Activated CD8-positive, alpha-beta memory T cell treated with anti-CD3 and anti-CD28 coated beads, Interleukin-2, amount 50 U/mL, for 48 hours (primary cell): ENCODE results near the gene SUSD3.

Experiments used
- DNase-seq: peaks from one replicate; pipeline ENCODE4 v3.0.0-alpha.2; 2020

Gene SUSD3

GRCh38 chr9:93030642-93031628 is 27.6 kb upstream of the SUSD3 start:
- DNase-seq: no peak

- no peak for DNase-seq
These were observed 26.7 kb upstream of the SUSD3 start for GRCh38 chr9:93031629-93032430.

GRCh38 chr9:93032545-93032944 is 26.0 kb upstream of the SUSD3 start:
- no peak for DNase-seq

DNA sequence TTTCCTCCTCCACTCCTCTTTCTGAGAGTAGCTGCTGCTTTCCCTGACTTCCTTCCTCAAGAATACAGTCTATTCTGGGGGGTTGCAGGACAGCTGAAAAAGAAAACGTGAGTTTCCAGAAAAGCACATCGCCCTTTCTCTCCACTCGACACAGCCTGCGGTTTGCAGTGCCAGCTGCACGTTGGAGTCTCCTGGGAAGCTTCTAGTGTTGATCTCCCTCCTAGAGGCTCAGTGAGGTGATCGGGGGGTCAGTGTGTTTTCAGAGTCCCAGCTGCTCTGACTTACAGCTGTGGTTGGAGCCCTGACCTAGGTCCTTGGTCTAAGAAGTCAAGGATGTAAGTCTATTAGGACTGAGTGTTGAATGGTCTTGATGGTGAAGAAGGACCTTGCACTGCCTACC is 25.0 kb upstream of the SUSD3 start:
- DNase-seq: no peak

DNA sequence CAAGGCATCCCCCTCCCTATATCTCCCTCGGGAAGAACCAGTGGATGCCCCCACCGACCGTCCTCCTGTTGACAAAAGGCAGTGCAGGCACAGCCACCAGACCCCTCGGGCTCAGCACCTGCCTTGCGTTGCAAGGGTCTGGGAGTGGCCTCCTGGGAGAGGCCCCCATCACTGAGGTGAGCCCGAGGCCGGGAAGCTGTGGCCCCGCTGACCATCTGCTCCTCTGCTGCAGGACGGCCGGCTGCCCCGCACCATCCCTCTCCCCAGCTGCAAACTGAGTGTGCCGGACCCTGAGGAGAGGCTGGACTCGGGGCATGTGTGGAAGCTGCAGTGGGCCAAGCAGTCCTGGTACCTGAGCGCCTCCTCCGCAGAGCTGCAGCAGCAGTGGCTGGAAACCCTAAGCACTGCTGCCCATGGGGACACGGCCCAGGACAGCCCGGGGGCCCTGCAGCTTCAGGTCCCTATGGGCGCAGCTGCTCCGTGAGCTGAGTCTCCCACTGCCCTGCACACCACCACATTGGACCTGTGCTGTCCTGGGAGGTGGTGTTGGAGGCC is 23.3 kb upstream of the SUSD3 start:
- DNase-seq: no peak

- no peak for DNase-seq
These were observed 22.6 kb upstream of the SUSD3 start for GRCh38 chr9:93035821-93036351.

DNA sequence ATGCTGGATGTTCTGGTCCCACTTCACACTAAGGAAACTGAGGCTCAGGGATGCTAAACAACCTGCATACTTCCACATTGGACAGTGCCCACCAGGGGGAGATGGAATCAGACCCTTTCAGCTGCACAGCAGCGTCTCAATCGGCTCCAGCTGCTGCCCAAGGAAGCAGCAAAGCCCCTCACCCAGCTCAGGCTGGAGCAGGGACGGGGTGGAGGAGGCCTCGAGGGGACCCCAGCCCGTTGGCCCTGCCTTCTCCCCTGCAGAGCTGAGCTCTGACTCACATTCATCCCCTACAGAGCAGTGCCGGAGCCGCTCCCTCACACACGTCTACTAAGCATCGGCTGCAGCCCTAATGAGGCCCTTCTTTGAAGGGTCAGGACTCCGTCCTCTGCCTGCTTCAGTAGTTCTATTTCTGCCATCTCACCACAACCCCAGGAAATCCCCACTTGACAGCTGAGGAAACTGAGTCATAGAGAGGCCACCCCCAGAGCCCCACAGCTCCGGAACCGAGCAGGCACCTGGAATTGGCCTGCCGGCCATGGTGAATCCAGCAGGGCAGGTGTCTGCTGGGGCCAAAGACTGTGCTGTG is 21.5 kb upstream of the SUSD3 start:
- no peak for DNase-seq

DNA sequence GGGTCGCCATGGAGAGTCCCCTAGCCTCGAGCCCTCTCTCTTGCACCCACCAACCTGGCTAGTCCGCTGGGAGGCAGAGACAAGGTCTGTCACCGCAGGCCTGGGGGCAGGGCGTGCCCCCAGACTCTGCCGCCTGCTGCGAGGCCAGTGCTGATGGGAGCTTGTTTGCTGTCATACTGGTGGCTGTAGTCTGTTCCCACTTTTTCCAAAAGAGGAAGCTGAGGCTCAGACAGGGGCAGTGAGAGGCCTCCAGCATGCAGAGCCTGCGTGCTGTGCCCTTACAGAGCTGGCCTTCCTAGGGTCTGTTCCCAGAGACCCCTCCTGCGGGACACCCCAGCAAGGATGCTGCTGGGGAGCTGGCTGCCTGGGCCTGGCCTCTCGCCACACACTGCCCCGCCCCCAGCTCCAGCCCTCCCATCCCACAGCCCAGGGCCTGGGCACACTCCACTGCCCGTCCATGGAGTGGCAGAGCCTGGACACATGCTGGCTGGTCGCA is 21.0 kb upstream of the SUSD3 start:
- no peak for DNase-seq

GRCh38 chr9:93038918-93039317 is 19.6 kb upstream of the SUSD3 start:
- DNase-seq: no peak

GRCh38 chr9:93039456-93039855 is 19.0 kb upstream of the SUSD3 start:
- DNase-seq: no peak

DNA sequence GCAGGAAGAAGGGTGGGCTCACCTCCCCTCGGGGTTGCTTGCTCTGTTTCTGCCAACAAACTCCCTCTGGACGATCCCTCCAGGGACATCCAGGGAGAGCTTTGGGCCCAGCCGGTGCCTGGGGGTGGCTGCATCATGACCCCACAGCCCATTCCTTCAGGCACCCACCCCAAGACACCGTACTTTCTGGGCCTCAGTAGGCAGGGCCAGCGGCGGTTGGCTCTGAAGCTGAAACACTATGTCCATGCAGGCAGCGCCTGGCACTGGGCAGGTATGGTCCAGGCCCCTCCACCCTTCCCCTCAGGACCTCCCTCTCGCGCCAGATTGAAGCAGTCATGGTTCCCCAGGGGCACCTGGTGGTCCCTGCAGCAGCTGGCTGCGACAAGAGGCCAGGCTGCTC is 18.5 kb upstream of the SUSD3 start:
- no peak for DNase-seq

DNA sequence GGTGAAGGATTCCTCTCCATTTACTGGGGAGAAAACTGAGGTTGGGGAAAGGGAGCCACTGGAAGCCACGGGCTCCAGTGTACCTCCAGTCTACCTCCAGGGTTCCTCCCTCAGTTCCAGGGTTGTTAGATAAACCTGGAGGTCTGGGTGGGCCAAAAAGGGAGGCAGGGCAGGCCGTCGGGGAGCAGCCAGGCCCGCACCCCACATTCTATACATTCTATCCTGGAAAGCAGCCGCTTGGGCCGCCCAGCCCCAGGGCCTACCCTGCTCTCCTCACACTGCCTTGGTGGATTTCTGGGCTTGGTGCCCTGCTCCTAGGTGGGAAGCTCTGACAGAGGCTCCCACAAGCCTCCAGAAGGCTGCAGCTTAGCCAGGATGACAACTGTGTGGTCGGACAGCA is 18.1 kb upstream of the SUSD3 start:
- no peak for DNase-seq

DNA sequence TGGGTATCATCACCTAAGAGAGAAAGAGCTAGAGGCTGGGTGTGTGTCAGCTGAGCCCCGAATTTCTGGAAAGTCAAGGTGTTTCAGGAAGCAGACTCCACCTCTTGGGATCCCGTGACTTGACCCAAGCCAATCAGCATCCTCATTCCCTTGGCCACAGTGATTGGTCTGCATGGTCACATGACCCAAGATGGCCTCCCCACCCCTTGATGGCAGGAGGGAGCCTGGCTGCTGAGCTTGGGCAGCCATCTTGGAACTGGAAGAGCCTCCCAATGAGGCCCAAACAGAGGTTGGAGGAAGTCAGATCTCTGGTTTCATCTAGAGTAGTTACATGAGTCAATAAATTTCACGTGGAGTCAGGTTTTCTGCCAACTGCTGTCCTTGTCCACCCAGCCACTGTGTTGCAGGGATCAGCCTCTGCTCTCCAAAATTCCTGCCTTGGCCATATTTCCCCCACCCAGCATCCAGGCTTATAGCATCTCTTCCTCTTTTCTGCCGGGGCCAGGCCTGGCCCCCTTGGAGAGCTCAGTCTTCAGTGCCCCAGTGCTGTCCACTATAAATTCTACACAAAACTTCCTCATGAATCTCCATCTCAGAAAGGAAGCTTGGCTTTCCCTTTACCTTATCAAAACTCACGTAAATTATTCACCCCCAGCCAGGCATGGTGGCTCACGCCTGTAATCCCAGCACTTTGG is 17.2 kb upstream of the SUSD3 start:
- DNase-seq: no peak

DNA sequence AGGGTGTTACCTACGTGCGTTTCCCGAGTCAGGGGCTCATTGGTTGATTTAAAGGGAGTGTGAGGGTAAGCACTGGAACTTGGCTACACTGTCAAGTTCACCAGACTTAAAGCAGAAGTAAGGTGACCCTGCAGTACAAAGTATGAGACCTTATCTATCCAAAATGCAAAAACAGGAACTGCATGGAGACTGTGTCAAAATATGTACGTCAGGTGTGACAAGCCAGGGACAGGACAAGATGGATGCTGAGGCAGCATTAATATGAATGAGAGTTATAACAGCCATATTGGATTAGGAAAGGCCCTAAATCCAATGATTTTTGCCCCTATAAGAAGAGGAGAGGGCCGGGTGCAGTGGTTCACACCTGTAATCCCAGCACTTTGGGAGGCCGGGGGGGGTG is 15.4 kb upstream of the SUSD3 start:
- DNase-seq: no peak

- no peak for DNase-seq
These were observed 13.0 kb upstream of the SUSD3 start for GRCh38 chr9:93045521-93045920.

GRCh38 chr9:93048566-93049448 is 9.7 kb upstream of the SUSD3 start:
- DNase-seq: no peak

- DNase-seq: no peak
These were observed 9.0 kb upstream of the SUSD3 start for GRCh38 chr9:93049491-93049890.

GRCh38 chr9:93050231-93050630 is 8.3 kb upstream of the SUSD3 start:
- DNase-seq: no peak

DNA sequence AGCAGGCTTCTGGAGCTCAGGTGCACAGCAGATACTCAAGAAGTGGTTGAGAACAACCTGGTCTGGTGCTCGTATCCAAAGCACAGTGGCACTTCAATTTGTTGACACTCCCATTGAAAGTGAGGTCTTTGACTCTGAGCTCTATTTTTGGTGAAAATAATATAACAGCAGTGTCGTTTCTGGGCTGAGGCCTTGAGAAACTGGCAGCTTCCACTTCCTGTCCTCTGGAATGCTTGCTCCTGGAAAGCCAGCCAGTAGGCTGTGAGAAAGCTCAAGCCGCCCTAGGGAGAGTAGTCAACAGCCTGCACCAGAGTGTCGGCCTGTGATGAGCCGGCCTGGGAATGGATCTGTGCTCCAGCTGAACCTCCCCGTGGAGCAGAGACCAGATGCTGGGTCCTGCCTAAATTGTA is 6.8 kb upstream of the SUSD3 start:
- no peak for DNase-seq

- no peak for DNase-seq
These were observed 5.5 kb upstream of the SUSD3 start for GRCh38 chr9:93052791-93053540.
